Activated naive CD4-positive, alpha-beta T cell treated with anti-CD3 and anti-CD28 coated beads, Interleukin-2, amount 50 U/mL, for 16 hours (primary cell): Measurements from ENCODE around the gene SMYD3.

Experiments
- DNase-seq: peaks from one replicate; pipeline ENCODE4 v3.0.0-alpha.2; 2020

The SMYD3 gene

DNA sequence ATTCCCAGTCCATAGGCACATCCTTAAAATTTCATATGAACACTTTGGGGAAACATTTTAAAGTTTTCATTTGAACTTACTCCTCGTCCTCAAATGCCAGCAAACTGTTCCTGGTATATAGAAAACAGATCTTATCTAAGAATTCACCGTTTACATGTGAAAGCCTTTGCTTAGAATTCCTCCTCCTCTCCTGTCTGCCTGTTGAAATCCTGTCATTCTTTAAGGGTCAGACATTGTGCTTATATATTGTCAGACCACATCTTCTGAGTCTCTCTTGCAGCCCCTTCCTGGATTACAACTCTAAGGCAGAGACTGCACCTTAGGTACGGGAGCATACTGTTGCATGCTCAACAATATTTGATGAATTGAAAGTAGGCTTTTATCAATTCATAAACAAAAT is 239.7 kb downstream of the SMYD3 start:
- DNase-seq: no peak

DNA sequence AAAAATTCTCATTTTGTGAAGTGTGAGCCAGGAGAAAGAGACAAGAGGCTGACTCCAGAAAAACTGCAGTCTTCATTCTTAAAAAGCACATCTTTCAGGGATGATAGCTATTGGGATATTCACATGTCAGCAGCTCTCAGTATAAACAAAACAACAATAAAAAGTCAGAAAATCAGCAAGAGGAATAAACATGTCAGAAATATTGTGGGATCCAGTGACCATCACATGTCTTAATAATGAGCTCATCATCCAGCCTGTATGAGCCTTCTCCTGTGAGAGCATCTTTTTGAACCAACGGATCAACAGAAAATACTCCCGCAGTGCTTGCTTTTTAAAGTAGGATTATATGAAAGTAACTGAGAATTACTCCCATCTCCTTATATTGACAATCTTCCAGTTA is 241.6 kb downstream of the SMYD3 start:
- no peak for DNase-seq

DNA sequence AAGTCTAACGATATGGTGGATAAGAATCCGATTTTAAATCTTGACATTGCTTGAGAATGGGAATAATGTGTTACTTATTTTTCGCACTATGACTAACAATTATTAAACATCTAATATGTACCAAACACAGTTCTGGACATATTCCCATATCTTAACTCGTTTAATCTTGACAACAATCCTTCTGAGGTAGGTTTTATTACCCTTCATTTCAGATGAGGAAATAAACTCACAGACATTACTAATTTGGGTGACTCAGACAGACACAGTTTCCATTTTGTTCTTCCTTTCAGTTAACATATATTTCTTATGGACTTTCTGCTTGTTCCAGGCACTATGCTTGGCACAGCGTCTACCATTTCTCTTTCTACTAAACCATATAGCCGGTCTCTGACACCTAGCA is 244.8 kb downstream of the SMYD3 start:
- DNase-seq: no peak

DNA sequence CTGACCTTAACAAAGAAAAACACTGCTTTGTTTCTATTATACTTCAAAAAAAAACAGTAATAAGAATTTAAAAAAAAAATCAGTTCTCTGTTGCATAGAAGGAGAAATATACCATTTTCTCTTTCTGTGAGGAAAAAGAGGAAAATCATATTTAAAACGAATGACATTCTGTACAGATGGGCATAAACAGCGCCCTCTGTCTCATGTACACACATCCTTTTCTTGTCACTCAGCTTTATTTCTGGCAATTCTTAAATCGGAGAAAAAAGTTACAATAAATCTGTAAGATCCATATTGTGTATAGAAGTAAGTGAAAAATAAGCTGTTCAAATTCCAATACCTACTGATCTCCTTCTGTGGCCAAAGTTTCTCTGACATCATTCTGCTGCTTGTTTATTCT is 245.4 kb downstream of the SMYD3 start:
- no peak for DNase-seq

DNA sequence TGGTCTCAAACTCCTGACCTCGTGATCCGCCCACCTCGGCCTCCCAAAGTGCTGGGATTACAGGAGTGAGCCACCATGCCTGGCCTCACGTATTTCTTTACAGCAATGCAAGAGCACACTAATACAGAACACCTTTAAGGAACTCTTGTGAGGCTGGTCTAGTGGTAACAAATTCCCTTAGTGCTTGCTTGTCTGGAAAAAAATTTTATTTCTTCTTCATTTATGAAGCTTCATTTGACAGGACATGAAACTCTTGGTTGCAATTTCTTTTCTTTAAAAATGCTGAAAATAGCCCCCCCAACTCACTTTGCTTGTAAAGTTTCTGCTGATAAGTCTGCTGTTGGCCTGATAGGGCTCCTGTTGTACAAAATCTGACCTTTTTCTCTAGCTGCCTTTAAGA is 248.8 kb downstream of the SMYD3 start:
- DNase-seq: no peak

DNA sequence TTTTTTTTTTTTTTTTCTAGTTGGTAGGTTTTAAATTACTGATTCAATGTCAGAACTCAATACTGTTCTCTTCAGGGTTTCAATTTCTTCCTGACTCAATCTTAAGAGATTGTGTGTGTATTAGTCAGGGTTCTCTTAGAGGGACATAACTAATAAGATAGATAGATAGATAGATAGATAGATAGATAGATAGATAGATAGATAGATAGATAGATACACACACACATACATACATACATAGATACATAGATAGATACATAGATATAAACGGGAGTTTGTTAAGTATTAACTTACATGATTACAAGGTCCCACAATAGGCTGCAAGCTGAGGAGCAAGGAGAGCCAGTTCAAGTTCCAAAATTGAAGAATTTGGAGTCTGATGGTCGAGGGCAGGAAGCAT is 251.3 kb downstream of the SMYD3 start:
- DNase-seq: no peak

DNA sequence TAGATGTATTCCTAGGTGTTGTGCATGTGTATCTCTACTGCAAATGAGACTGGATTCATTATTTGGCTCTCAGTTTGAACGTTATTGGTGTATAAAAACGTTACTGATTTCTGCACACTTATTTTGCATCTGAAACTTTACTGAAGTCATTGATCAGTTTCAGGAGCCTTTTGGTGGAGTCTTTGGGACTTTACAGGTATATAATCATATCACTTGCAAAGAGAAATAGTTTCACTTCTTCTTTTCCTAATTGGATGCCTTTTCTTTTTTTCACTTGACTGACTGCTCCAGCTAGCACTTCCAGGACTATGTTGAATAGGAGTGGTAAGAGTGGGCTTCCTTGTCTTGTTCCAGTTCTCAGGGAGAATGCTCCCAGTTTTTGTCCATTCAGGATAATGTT is 252.2 kb downstream of the SMYD3 start:
- DNase-seq: no peak

DNA sequence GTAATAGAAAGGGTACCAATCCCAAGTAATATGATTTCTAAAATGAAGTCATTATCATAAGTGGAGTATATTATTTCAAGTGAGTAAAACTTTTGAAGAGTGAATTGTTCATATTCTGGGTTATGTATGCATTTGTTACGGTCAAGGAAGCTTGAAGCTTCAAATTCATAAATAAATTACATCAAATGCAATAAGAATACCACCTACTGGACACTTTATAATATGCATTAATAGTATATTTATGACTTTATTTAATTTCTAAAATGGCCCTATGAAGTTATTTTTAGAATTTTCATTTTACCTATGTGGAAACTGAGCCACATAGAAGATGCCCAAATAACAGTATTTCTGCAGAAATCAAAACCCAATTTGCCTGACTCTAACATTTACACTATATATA is 260.6 kb downstream of the SMYD3 start:
- no peak for DNase-seq

DNA sequence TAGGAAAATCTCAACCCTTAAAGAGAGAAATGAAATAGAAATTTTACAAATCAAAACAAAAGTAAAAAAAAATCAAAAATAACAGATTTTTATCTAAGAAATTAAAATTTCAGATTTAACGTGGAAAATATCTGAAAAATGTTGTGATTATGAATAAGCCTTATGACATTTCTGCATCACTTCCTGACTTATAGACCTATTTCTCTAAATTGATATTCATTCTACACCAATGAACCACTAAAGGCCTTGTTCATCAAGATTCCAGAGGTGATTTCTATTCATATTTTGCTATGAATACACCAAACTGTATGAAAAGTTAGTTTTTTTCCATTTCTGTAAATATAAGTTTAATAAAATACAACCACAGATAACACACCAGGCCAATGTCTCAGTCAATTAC is 261.5 kb downstream of the SMYD3 start:
- no peak for DNase-seq

DNA sequence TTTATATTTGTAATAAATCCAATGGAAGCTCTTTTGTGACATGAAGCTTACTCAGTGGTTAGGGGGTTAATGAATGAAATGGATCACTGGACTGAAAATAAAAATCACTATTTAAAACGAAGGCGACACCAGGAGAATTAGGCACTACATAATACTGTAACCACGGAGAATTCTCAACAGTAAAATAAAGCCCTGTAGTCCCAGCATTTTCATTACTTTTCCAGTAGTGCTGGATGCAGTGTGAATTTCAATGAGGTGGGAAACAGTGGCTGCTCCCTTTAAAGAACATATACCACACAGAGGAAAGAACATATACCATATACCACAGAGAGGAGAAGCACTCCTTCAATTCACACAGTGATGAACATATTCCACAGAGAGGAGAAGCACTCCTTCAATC is 275.0 kb downstream of the SMYD3 start:
- no peak for DNase-seq

DNA sequence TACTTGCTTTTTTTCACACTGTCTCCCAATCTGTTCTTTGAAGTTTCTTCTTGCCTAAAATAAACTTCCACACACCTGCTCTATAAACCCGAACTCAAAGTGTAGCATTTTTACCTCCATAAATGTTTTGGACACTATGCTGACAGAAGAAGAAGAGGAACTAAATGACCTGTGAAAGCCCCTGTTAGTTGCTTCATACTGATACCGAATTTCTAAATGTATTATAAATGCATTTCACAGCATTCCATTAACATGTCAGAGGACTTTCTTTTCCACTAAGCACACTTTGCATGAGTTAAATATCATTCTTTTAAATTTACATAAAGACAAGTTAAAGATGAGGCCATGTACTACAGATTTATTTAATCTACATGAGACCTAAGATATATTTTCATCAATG is 281.0 kb downstream of the SMYD3 start:
- no peak for DNase-seq

DNA sequence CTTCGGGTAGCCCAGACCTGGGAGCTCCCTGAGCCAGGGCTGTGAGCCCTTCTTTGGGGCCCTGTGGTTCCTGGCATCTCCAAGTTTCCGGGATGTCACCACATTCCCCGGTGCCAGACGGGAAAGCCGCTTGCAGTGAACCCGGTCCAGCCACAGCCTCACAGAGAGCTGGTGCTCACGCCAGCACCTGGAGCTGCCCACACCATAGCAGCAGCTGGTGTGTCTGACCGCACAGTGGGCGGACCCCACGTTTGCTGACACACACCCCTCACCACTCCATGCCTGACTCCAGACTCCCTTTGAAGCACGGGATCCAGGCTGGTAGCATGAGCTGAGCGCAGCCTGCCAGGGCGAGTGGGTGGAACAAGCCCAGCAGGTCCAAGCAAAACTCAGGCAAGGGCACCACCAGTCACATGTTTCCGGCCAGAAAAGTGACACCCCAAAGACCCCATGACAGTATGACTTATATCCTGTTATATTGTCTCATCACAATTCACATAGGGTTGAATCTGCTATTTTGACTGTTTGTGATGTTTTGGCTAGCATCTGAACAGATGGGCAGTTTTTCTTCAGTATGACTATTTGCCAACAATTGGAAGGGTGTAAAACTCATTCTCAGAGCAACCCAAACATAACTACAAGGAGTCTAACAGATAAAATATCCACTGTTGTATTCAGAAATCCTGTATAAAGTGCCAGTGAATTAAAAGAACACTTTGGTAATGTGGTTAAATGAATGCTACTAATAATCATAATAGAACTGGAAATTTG is 285.4 kb downstream of the SMYD3 start:
- no peak for DNase-seq

DNA sequence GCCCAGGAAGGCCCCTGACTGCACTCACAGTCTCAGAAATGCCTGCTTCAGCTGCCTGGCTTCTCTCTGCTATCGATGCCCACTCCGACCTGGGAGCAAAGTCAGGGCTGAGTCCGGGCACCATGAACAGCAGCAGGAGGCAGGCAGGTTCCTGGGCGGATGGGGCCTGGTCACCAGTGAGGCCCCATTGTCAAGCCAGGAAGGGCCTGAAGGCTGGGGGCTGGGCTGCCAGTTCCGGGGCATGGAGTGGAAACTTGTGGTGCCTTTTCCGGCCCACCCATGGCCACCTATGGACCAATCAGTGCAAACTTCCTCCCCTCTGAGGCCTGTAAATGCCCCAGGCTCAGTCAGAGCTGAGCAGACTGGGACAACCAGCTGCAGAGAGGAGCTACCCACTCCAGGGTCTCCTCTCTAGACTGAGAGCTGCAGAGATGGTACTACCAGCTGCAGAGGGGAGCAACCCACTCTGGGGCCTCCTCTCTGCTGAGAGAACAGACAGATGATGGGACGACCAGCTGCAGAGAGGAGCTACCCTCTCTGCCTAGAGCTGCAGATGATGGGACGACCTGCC is 286.5 kb downstream of the SMYD3 start:
- DNase-seq: no peak

DNA sequence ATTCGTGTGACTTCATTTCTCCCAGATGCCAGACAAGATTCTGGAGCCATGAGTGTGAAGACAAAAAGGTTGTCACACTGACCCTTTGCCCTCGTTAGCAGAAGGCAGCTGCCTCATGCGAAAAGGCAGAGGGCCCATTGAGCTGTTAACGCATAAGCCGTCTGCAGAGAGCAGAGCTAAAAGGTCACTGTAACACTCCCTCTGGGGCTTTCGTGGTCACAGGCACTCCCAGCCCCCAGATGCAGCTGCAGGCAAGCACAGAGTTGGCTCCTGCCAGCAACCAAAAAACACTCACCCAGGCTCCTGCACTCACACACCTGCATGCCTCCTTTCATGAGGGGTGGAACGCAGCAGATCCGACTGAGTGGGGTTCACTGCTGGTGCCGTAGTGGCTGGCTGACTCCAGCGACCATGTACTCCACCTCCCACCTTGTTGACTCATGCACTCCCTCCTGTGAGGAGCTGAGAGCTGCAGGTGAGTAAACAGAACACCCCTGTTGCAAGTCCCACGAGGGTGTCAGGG is 287.5 kb downstream of the SMYD3 start:
- no peak for DNase-seq

DNA sequence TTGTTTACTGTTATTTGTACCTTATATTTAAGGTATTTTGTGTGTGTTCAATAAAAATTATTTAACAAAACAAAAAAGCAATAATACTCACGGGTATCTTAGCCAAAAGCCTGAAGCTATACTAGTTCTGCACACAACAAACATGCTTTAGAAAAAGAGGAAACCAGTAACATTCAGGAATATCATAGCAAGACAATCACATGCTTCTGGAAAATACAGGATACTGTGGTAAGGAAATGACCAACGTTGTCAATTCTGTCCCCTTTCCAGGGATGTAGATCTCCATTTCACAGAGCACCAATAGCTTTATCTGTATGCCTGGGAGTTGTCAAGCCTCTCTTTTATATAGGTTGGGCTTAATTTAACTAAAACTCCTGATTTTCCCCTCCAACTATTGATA is 288.4 kb downstream of the SMYD3 start:
- no peak for DNase-seq

DNA sequence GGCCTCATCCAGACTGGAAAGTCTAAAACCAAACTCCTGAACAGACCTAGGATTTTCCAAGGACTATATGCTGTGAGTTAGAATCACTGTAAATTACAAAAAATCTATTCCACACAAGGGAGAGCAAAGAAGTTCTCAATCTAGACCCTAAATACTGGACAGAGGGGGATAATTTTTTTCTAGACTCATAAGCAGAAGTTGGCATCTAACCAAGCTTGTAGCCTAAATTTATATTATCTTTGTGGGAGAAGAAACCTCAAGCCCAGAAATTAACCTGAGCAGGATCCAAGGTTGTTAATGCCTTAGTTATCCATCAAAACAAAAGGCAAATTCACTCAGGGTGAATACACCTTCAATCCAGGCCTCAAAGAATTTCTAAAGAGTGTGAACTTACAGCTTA is 290.2 kb downstream of the SMYD3 start:
- DNase-seq: no peak

DNA sequence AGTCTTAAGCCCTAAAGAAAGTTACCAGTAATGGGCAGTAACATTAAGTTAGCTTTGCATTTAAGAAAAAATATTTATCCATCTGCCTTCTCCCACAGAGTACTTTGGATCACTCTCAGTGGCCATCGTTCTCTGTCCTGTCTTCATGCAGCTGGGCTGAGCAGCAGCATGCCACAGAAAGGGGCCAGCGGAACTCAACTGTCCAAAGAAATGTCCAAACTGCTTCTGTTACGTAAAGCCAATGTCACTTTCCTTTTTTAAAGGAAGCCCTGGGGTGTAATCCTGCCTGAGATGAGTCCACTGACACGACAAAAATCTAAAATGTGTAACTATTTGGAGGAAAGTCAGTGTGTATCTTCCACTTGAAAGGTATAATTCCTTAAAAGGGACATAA is 291.6 kb downstream of the SMYD3 start:
- DNase-seq: no peak

DNA sequence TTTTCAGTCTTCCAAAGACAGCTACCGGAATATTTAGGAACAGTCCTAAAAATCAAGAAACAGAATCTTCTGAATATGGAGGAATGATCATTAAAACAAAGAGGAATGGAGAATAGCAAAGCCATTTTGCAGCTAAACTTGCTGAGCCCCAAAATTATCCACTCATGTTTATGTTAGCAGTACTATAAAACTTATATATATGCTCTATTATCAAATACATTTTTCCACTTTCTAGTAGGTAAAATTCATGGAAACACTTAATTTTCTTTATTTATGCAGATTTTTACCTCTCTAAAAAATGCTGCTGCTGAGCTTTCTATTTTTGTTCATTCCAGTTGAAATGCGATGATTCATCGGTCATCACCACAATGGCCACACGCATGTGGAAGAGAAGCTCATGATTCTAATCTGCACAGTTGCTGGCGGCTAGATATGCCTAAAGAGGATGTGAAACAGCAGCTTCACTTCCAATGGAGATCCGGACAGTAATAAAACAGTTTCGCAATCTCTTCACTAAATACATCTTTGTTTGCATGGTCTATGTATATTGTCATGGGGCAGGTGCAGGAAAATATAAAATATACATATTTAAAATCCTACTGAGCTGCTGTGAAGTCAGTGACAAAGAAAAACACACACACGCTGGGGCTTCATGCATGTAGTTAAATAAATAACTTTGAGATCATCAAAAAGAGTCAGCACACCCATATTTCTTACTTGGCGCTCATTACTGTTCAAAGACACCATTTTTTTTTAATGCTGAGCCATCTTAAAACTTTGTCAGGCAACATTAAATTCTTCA is 292.2 kb downstream of the SMYD3 start:
- DNase-seq: no peak

DNA sequence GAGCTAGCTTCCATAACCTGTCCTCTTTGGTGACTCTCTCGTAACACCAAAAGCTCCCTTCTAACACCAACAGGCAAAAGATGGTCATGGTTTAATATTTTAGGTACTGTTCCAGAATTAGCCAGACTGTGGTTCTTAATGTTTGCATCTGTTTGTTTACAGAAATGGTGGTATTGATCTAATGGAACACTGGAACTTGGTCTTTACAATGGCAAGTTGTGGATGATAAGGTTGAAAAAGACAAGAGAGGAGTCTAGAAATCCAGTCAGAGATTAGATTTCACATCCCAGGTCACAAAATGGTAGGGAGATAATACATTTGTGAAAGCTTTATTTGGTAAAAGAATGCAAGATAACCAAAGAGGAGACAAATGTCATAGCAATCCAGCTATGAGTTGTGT is 293.1 kb downstream of the SMYD3 start:
- DNase-seq: no peak

DNA sequence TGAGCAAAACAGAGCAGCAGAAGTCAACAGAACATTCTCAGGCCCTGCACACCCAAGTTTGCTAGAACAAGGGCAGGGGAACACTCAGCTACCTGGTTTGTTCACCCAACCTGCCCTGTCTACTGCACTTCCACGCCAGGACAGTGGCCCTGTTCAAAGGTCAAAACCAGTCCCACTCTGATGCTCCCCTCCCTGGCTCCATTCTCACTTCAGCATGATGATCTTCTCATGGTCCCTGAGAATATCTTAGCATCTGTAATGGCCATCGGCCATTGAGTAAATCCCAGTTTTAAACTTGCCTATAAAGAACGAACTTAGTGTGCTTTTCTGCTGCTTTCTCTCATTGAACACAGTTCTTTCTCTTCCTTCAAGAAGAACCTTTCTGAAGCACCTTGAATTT is 293.6 kb downstream of the SMYD3 start:
- DNase-seq: no peak

DNA sequence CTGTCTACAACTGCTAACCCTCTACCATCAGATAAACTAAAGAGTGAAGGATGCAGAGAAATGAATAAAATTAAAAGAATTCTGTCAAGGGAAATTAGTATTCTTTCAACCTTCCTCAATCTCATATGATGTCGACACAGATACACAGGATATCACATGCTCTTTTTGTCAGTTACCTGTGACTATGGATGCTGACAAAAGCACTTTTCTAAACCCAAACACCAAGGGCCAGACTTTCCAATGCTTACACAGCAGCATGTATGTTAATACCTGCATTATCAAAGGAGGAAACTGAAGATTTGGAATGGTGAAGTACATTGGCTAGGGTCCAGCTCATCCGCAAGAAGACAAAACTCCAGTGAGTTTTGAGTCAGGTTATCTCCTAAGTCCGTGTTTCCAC is 294.0 kb downstream of the SMYD3 start:
- no peak for DNase-seq

DNA sequence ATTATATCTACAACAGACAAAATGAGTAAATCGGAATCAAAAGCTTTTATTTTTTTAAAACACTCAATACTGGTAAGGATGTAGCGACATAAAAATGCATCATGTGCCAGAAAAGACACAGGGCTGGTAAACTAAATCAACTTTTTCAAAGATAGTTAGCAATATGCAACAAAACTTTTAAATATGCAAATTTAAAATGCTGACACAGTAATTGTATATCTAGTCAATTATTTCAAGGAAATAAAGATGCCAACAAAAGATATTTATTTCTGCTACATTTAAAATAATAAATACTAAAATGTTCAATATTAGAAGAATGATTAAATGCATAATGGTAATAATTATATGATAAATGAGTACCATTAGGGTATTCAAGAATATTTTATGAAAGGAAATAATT is 295.1 kb downstream of the SMYD3 start:
- no peak for DNase-seq

DNA sequence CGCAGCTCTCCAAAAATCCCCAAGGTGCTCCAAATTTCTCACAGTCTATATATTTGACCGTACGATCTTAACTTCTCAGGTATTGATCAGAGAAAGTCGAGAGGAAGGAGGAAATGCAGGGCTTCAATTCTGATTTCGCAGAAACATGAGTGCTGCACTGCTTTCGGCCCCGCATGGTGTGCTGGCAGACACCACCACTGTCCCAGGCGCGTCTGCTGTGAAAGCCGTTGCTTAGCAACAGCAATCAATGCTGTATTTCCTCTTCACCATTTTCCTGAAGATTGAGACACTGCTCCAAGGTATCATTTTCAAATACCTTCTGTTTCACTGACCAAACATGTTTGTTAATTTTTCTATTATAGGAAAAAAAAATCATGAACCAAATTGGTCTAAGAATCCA is 296.3 kb downstream of the SMYD3 start:
- no peak for DNase-seq

DNA sequence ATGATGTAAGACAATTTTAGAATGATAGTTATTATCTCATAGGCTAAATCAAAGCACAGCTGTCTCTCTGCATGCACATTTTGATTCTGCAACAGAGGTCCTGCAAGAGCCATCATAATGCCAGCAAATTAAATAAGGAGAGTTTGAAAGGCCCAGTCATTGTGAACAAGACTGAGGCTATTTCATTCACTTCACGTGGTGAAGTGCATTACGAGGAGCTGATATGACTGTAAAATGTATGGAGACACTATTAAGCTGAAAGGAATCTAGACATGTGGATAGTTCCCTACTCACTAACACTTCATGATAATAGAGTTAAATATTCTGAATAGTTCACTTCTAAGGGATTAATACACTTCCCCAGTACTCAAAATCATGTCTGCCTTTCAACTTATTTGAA is 299.0 kb downstream of the SMYD3 start:
- DNase-seq: no peak
